Stimulated activated CD4-positive, alpha-beta T cell treated with anti-CD3 and anti-CD28 coated beads, TNF-alpha, amount 100 ng/mL, for 24 hours (primary cell): Measurements from ENCODE around the gene PON1.

Experiments used
- DNase-seq, 3 experiments: peaks; one replicate each; pipeline ENCODE4 v3.0.0-alpha.2; 2020; ENCODE audit warnings: low read depth in 3 of 3

The PON1 gene

DNA sequence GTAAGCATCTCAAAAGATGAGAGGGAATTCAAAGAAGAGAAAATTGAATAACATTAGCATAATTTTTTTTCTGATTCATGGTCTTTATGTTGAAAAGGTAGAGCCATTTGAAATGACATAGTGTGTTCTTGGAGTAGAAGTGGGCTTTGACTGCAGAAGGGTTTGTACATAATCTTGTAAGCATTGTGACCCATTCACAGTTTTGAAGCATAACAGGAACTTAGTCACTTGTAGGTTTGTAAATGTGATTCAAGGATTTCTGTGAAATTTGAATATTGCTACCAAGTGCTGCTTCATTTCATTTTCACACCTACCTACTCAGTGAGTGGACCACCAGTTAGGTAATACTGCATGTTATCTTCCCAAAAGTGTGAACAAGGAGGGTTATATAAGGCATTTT is 68.6 kb downstream of the PON1 start:
- no peak for DNase-seq

DNA sequence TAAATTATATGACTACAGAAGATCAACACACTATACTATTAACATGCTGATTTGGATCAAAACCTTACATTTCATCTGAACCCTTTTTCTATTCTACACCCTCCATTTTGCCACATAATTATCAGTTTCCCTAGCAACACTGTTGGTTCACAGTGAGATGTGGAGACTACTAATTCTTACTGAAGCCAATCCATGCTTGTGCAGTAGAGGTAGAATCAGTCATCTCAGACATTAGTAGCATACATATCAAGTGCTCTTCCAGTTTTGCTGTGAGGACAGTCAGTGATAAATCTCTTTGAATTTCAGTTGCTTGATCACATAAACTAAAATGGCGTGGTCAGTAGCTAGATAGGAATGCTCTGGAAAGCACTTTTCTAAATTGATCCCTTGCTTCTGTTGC is 70.3 kb downstream of the PON1 start:
- DNase-seq: no peak

DNA sequence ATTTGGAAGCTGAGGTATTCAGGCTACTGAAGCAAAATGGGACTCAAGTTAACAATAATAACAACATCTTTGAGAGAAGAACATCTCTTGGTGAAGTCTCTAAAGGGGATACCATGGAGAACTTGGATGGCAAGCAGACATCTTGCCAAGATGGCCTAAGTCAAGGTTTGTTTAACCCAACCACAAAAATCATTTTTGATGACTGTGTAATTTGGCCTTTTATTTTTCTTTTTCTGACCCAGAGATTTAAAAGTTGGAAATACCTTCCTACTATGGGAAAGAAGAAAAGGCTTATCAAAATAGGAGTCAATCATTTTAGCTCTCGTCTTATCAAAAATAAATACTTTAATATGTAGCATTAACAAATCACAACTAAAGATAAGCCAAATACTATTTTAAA is 72.4 kb downstream of the PON1 start:
- DNase-seq: no peak

DNA sequence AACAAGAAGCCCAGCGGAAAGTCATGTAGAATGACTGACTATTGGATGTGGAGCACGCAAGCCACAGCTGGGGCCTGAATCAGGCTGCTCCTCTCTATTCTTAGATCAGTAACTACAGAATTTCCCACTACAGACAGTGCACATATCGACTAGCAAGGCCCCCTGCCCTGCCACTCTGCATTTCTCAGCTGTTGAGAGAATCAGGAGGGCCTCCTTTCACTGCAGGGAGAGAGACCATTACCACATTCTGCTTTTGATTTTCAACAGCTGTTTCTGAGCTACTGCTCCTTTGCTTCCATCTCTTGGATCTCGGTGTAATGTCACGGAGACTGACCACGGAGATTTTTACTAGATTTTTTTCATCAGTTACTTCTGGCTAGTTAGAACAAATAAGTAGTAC is 73.8 kb downstream of the PON1 start:
- DNase-seq: no peak
